Measurements from ENCODE around the gene CERS4.
"Not testable (repeated sequence)": the region's sequence is repeated elsewhere in the genome, so short reads cannot be mapped to it uniquely, and the experiment has no call there.

The CERS4 gene

DNA sequence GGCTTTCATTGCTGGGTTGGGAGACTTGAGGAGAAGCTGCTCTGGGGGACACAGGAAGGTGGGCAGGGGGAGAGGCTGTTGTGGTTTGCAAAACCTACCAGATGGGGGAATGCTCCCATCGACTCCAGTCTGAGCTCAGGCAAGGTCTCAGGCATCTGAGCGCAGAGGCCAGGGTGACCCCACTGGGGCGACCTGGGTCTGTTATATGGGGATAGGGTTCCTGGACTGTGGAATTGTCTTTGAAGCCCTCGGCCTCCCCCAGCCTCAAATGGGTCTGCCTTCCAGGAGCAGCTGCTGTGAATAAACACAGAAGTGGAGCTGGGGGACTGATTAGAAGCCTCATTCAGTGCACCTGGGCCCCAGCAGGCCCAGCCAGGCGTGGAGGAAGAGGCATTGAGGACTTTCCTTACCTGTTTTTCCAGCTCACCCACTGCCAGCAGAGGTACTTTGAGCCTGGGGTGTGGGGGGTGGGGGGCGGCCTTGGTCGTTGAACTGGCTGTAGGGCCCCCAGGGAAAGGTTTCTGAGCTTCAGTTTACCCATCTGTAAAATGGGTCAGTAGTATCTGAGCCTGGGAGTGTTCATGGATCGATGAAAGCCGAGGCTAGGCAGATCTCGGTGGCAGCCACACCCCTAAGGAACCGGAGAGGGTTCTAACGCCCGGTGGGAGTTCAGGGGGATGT is 1.4 kb downstream of the CERS4 start:
- H3K27me3 ChIP-seq (ENCODE audit: control insufficient read depth in 1 of 2, insufficient read depth in 2 of 2, low read length in 2 of 2), result peaks cover 0 to 8% of the 10 kb centered on the region in 2 donors
- H3K36me3 ChIP-seq (ENCODE audit: control insufficient read depth in 1 of 2, insufficient read depth in 2 of 2, low read length in 2 of 2), result no peaks in the 10 kb centered on the region
- peaks cover 13 to 25% of the 10 kb centered on the region in 2 donors for H3K4me1 ChIP-seq (ENCODE audit: control insufficient read depth in 1 of 2, insufficient read depth in 2 of 2, low read length in 2 of 2)
- H3K27ac ChIP-seq (ENCODE audit: low read depth, low read length), result no peak overlapping the region
- peak overlapping the region; percentile 30 to 60 for H3K9ac ChIP-seq (ENCODE audit: low read depth in 1 of 2, low read length in 2 of 2)
- H3K9me3 ChIP-seq (ENCODE audit: control insufficient read depth in 1 of 2, low read length in 2 of 2), result no peaks in the 10 kb centered on the region
- H3K4me3 ChIP-seq (ENCODE audit: low read depth in 1 of 2, low read length in 2 of 2), result peak overlapping the region; percentile 68 to 77

DNA sequence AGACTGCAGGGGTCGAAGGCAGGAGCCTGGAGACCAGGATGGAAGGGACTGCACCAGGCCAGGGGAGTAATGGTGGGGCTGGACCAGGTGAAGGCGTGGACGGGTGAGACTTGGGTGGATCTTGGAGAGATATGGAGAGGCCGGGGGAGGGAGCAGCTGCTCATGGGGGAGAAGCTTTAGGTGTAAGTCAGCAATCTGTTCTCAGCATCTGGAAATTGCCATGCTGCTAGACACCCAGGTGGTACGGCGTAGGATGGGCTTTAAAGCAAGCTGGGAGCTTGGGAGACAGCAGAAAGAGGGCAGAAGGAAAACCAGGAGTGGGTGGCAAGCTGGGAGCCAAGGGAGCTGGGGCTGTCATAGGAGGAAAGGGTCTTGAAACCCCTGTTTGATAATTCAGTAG is 3.0 kb downstream of the CERS4 start:
- Histone ChIP-seq H3K9ac (ENCODE audit: low read depth in 1 of 2, low read length in 2 of 2) (no peak overlapping the region), H3K4me1 (ENCODE audit: control insufficient read depth in 1 of 2, insufficient read depth in 2 of 2, low read length in 2 of 2) (peaks cover 13 to 25% of the 10 kb centered on the region in 2 donors), H3K36me3 (ENCODE audit: control insufficient read depth in 1 of 2, insufficient read depth in 2 of 2, low read length in 2 of 2) (no peaks in the 10 kb centered on the region), H3K27me3 (ENCODE audit: control insufficient read depth in 1 of 2, insufficient read depth in 2 of 2, low read length in 2 of 2) (peaks cover 0 to 8% of the 10 kb centered on the region in 2 donors), H3K4me3 (ENCODE audit: low read depth in 1 of 2, low read length in 2 of 2) (no peak overlapping the region), H3K27ac (ENCODE audit: low read depth, low read length) (no peak overlapping the region), H3K9me3 (ENCODE audit: control insufficient read depth in 1 of 2, low read length in 2 of 2) (no peaks in the 10 kb centered on the region)

DNA sequence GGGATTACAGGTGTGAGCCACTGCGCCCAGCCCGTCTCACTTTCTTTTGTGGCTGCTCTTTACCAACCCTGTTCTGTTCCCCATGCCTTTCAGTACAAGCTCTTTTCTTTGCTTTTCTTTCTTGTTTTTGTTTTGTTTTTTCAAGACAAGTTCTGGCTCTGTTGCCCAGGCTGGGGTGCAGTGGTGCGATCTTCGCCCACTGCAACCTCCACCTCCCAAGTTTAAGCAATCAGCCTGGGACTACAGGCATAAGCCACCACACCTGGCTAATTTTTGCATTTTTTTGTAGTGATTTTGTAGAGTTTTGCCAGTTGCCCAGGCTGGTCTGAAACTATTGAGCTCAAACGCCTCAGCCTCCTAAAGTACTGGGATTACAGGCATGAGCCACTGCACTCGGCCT is 3.7 kb downstream of the CERS4 start:
- H3K4me3 ChIP-seq (ENCODE audit: low read depth in 1 of 2, low read length in 2 of 2), result no peak overlapping the region
- no peaks in the 10 kb centered on the region for H3K9me3 ChIP-seq (ENCODE audit: control insufficient read depth in 1 of 2, low read length in 2 of 2)
- H3K4me1 ChIP-seq (ENCODE audit: control insufficient read depth in 1 of 2, insufficient read depth in 2 of 2, low read length in 2 of 2), result peaks cover 13 to 25% of the 10 kb centered on the region in 2 donors
- no peak overlapping the region for H3K27ac ChIP-seq (ENCODE audit: low read depth, low read length)
- H3K36me3 ChIP-seq (ENCODE audit: control insufficient read depth in 1 of 2, insufficient read depth in 2 of 2, low read length in 2 of 2), result no peaks in the 10 kb centered on the region
- no peak overlapping the region for H3K9ac ChIP-seq (ENCODE audit: low read depth in 1 of 2, low read length in 2 of 2)
- H3K27me3 ChIP-seq (ENCODE audit: control insufficient read depth in 1 of 2, insufficient read depth in 2 of 2, low read length in 2 of 2), result peaks cover 0 to 8% of the 10 kb centered on the region in 2 donors

DNA sequence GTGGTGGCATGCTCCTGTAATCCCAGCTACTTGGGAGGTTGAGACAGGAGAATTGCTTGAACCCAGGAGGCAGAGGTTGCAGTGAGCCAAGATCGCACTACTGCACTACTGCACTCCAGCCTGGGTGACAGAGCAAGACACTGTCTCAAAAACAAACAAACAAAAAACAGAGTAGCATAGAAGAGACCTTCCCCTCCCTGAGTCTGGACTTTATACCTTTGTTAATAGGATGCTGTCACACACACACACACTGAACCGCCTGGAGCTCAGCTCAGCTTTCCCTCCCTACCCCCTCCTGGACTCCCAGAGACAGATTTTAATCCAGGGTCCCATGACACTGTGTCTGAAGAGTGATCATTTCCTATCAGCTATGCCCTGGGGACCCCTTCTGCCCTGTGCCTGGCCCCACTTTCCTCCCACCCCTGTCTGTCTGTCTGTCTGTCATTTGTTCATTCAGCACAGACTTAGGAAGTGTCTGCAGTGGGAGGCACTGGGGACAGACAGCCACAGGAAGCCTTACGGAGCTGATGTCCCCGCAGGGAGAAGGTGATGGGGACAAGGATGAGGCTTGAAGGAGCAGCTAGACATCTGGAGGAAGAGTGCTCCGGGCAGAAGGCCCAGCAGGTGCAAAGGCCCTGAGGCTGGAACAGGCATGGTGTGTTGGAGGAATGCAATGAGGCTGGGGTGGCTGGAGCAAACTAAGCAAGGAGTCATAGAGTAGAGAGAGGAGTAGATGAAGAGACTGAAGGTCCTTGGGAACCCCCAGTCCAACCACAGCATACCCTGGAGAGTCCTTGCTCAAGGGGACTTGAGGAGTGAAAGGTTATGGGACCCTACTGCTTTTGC is 4.9 kb downstream of the CERS4 start:
- Histone ChIP-seq H3K4me1 (ENCODE audit: control insufficient read depth in 1 of 2, insufficient read depth in 2 of 2, low read length in 2 of 2) (peaks cover 7 to 17% of the 10 kb centered on the region in 2 donors), H3K36me3 (ENCODE audit: control insufficient read depth in 1 of 2, insufficient read depth in 2 of 2, low read length in 2 of 2) (no peaks in the 10 kb centered on the region), H3K9ac (ENCODE audit: low read depth in 1 of 2, low read length in 2 of 2) (no peak overlapping the region), H3K9me3 (ENCODE audit: control insufficient read depth in 1 of 2, low read length in 2 of 2) (no peaks in the 10 kb centered on the region), H3K27ac (ENCODE audit: low read depth, low read length) (no peak overlapping the region), H3K27me3 (ENCODE audit: control insufficient read depth in 1 of 2, insufficient read depth in 2 of 2, low read length in 2 of 2) (peaks cover 0 to 8% of the 10 kb centered on the region in 2 donors), H3K4me3 (ENCODE audit: low read depth in 1 of 2, low read length in 2 of 2) (no peak overlapping the region)

DNA sequence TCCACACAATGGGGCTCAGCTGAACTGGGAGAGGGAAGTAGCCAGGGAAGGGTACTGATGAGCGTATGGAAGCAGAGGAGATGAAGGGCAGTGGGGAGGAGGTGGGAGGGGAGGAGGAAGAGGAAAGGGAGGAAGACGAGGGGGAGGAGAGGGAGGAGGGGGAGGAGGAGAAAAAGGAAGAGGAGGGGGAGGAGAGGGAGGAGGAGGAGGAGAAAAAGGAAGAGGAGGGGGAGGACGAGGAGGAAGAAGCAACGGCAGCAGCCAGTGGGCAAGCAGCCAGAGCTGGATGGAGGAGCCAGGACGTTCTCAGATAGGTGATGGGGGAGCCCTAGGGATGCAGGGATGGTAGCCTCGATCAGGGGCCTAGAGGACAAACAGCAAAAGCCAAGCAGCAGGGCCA is 5.6 kb downstream of the CERS4 start:
- H3K4me1 ChIP-seq (ENCODE audit: control insufficient read depth in 1 of 2, insufficient read depth in 2 of 2, low read length in 2 of 2), result peaks cover 7 to 14% of the 10 kb centered on the region in 2 donors
- H3K4me3 ChIP-seq (ENCODE audit: low read depth in 1 of 2, low read length in 2 of 2), result no peak overlapping the region
- H3K27ac ChIP-seq (ENCODE audit: low read depth, low read length), result no peak overlapping the region
- H3K36me3 ChIP-seq (ENCODE audit: control insufficient read depth in 1 of 2, insufficient read depth in 2 of 2, low read length in 2 of 2), result no peaks in the 10 kb centered on the region
- peaks cover 0 to 5% of the 10 kb centered on the region in 2 donors for H3K27me3 ChIP-seq (ENCODE audit: control insufficient read depth in 1 of 2, insufficient read depth in 2 of 2, low read length in 2 of 2)
- no peaks in the 10 kb centered on the region for H3K9me3 ChIP-seq (ENCODE audit: control insufficient read depth in 1 of 2, low read length in 2 of 2)
- no peak overlapping the region for H3K9ac ChIP-seq (ENCODE audit: low read depth in 1 of 2, low read length in 2 of 2)

DNA sequence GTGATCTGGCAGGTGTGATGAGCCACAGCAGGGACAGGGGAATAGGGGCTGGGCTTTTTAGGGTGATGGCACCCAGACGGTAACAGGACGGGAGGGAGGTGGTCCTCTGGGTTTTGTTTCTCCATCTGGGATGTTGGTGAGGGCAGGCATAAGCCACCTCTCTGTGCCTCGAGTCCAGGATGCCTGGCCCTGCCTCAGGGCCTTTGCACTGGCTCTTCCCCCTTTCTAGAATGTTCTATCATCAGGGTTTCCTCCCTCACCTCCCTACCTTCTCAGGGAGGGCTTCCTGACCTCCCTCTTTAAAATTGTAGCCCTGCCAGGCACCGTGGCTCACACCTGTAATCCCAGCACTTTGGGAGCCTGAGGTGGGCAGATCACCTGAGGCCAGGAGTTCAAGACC is 6.6 kb downstream of the CERS4 start:
- no peaks in the 10 kb centered on the region for H3K9me3 ChIP-seq (ENCODE audit: control insufficient read depth in 1 of 2, low read length in 2 of 2)
- H3K4me1 ChIP-seq (ENCODE audit: control insufficient read depth in 1 of 2, insufficient read depth in 2 of 2, low read length in 2 of 2), result peaks cover 0 to 4% of the 10 kb centered on the region in 2 donors
- no peak overlapping the region for H3K4me3 ChIP-seq (ENCODE audit: low read depth in 1 of 2, low read length in 2 of 2)
- no peak overlapping the region for H3K9ac ChIP-seq (ENCODE audit: low read depth in 1 of 2, low read length in 2 of 2)
- no peaks in the 10 kb centered on the region for H3K36me3 ChIP-seq (ENCODE audit: control insufficient read depth in 1 of 2, insufficient read depth in 2 of 2, low read length in 2 of 2)
- no peak overlapping the region for H3K27ac ChIP-seq (ENCODE audit: low read depth, low read length)
- H3K27me3 ChIP-seq (ENCODE audit: control insufficient read depth in 1 of 2, insufficient read depth in 2 of 2, low read length in 2 of 2), result no peaks in the 10 kb centered on the region

DNA sequence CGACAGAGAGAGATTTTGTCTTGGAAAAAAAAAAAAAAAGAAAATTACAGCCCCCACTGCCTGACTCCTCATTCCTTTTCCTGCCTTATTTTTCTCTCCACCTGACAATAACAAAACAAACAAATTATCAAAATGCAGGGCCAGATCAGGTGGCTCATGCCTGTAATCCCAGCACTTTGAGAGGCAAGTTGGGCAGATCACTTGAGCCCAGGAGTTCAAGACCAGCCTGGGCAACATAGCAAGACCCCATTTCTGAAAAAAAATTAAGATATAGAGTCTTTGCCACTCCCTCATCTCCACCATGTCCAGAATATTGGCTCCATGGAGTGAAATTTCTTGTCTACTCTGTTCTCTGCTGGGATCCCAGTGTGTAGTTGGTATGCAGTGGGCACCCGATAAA is 7.2 kb downstream of the CERS4 start:
- no peaks in the 10 kb centered on the region for H3K4me1 ChIP-seq (ENCODE audit: control insufficient read depth in 1 of 2, insufficient read depth in 2 of 2, low read length in 2 of 2)
- no peak overlapping the region for H3K27ac ChIP-seq (ENCODE audit: low read depth, low read length)
- H3K27me3 ChIP-seq (ENCODE audit: control insufficient read depth in 1 of 2, insufficient read depth in 2 of 2, low read length in 2 of 2), result no peaks in the 10 kb centered on the region
- no peak overlapping the region for H3K4me3 ChIP-seq (ENCODE audit: low read depth in 1 of 2, low read length in 2 of 2)
- H3K36me3 ChIP-seq (ENCODE audit: control insufficient read depth in 1 of 2, insufficient read depth in 2 of 2, low read length in 2 of 2), result no peaks in the 10 kb centered on the region
- H3K9ac ChIP-seq (ENCODE audit: low read depth in 1 of 2, low read length in 2 of 2), result no peak overlapping the region
- H3K9me3 ChIP-seq (ENCODE audit: control insufficient read depth in 1 of 2, low read length in 2 of 2), result no peaks in the 10 kb centered on the region

DNA sequence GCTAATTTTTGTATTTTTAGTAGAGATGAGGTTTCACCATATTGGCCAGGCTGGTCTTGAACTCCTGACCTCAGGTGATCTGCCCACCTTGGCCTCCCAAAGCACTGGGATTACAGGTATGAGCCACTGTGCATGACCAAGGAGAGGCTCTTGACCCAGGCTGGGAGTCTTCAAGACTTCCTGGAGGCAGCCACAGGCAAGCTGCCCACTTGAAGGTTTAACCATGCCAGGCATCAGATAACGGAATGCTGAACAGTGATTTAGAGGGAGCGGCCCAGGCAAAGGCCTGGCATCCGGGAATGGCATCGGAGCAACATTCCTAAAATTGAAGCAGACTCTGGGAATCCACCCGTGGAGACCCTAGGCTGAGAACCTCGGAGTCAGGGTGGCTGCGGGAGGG is 9.0 kb downstream of the CERS4 start:
- not testable (repeated sequence) for H3K27me3 ChIP-seq (ENCODE audit: control insufficient read depth in 1 of 2, insufficient read depth in 2 of 2, low read length in 2 of 2); H3K4me1 ChIP-seq (ENCODE audit: control insufficient read depth in 1 of 2, insufficient read depth in 2 of 2, low read length in 2 of 2); H3K36me3 ChIP-seq (ENCODE audit: control insufficient read depth in 1 of 2, insufficient read depth in 2 of 2, low read length in 2 of 2); H3K9ac ChIP-seq (ENCODE audit: low read depth in 1 of 2, low read length in 2 of 2); H3K4me3 ChIP-seq (ENCODE audit: low read depth in 1 of 2, low read length in 2 of 2); H3K27ac ChIP-seq (ENCODE audit: low read depth, low read length); H3K9me3 ChIP-seq (ENCODE audit: control insufficient read depth in 1 of 2, low read length in 2 of 2)

DNA sequence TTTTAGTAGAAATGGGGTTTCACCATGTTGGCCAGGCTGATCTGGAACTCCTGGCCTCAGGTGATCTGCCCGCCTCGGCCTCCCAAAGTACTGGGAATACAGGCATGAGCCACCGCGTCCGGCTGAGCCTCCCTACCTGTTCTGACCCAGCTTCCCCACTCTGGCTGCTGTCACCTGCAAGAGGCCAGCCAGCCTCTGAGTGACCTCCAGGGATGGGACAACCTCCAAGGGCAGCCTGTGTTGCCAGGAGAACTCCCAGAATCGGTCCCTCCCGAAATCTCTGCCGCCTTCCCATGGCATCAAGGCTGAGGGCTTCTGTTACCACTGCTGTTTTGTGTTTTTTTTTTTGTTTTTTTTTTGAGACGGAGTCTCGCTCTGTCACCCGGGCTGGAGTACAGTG is 11.3 kb downstream of the CERS4 start:
- no peaks in the 10 kb centered on the region for H3K9me3 ChIP-seq (ENCODE audit: control insufficient read depth in 1 of 2, low read length in 2 of 2)
- H3K4me3 ChIP-seq (ENCODE audit: low read depth in 1 of 2, low read length in 2 of 2), result no peak overlapping the region
- no peaks in the 10 kb centered on the region for H3K4me1 ChIP-seq (ENCODE audit: control insufficient read depth in 1 of 2, insufficient read depth in 2 of 2, low read length in 2 of 2)
- H3K9ac ChIP-seq (ENCODE audit: low read depth in 1 of 2, low read length in 2 of 2), result no peak overlapping the region
- no peak overlapping the region for H3K27ac ChIP-seq (ENCODE audit: low read depth, low read length)
- H3K36me3 ChIP-seq (ENCODE audit: control insufficient read depth in 1 of 2, insufficient read depth in 2 of 2, low read length in 2 of 2), result no peaks in the 10 kb centered on the region
- H3K27me3 ChIP-seq (ENCODE audit: control insufficient read depth in 1 of 2, insufficient read depth in 2 of 2, low read length in 2 of 2), result no peaks in the 10 kb centered on the region

DNA sequence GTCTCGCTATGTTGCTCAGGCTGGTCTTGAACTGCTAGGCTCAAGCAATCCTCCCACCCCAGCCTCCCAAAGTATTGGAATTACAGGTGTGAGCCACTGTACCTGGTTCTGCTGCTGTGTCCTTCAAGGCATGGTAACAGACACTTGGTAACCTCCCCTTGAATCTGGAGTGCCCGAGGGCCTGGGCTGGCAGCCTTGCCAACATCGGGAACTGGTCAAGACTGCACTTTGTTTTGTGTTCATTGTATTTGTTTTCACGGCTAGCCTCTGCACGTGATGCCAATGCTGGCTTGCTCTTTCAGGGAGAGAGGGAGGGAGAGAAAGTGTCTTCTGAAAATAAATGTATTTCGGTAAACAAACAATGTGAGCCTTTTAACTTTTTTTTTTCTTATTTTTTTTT is 12.0 kb downstream of the CERS4 start:
- no peaks in the 10 kb centered on the region for H3K27me3 ChIP-seq (ENCODE audit: control insufficient read depth in 1 of 2, insufficient read depth in 2 of 2, low read length in 2 of 2)
- no peak overlapping the region for H3K9ac ChIP-seq (ENCODE audit: low read depth in 1 of 2, low read length in 2 of 2)
- H3K36me3 ChIP-seq (ENCODE audit: control insufficient read depth in 1 of 2, insufficient read depth in 2 of 2, low read length in 2 of 2), result no peaks in the 10 kb centered on the region
- no peaks in the 10 kb centered on the region for H3K9me3 ChIP-seq (ENCODE audit: control insufficient read depth in 1 of 2, low read length in 2 of 2)
- no peak overlapping the region for H3K27ac ChIP-seq (ENCODE audit: low read depth, low read length)
- H3K4me3 ChIP-seq (ENCODE audit: low read depth in 1 of 2, low read length in 2 of 2), result no peak overlapping the region
- H3K4me1 ChIP-seq (ENCODE audit: control insufficient read depth in 1 of 2, insufficient read depth in 2 of 2, low read length in 2 of 2), result no peaks in the 10 kb centered on the region

All from duodenal mucosa (tissue), 2 donors.